WTC11 (cell line): ENCODE measurements around the gene GPR162. TPM values are rescaled to one million over a fixed set of nuclear protein-coding genes. Genes with fewer than 3 reads are reported as not detected.

ENCODE experiments used
- ATAC-seq: fragments of 200-7000 bp; cut with Tn5 transposase; 2 replicates; pipeline ENCODE4 v1.10.0; 2021; ENCODE audit warnings: mild to moderate bottlenecking, moderate library complexity
- CTCF ChIA-PET: fragments of 300-600 bp; sonication (Branson Sonifier 250); formaldehyde crosslinking; loops from one replicate; lab custom pipeline; 2021; ENCODE audit warnings: antibody characterized with exemption; lab: Charles Lee
- POLR2A ChIA-PET: fragments of 350-600 bp; sonication (Branson Sonifier 250); formaldehyde crosslinking; loops from one replicate; lab custom pipeline; 2021; ENCODE audit warnings: antibody characterized with exemption; lab: Charles Lee
- DNase-seq: peaks from one replicate; pipeline ENCODE4 v3.0.0; 2021; ENCODE audit warnings: low spot score
- H3K27ac Mint-ChIP-seq: 2 replicates; pipeline ENCODE4 v1.8.0; 2021; ENCODE audit warnings: mixed read lengths
- H3K27me3 Mint-ChIP-seq: 2 replicates; pipeline ENCODE4 v1.8.0; 2021; ENCODE audit warnings: low read depth, mild to moderate bottlenecking, moderate library complexity, mixed read lengths
- H3K36me3 Mint-ChIP-seq: 2 replicates; pipeline ENCODE4 v1.8.0; 2021; ENCODE audit warnings: mixed read lengths
- H3K4me1 Mint-ChIP-seq: 2 replicates; pipeline ENCODE4 v1.8.0; 2022; ENCODE audit warnings: mixed read lengths
- H3K4me3 Mint-ChIP-seq: 2 replicates; pipeline ENCODE4 v1.8.0; 2021; ENCODE audit warnings: mild to moderate bottlenecking, moderate library complexity, mixed read lengths
- H3K9me3 Mint-ChIP-seq: 2 replicates; pipeline ENCODE4 v1.8.0; 2021; ENCODE audit warnings: mixed read lengths
- ATF1 ChIP-seq: sonication (generic); formaldehyde crosslinking; IDR thresholded peaks from 2 replicates; pipeline ENCODE4 v1.8.1; 2023; ENCODE audit warnings: mild to moderate bottlenecking, moderate library complexity, missing genetic modification reagents
- CBFB ChIP-seq: sonication (generic); formaldehyde crosslinking; IDR thresholded peaks from 2 replicates; pipeline ENCODE4 v1.8.1; 2022; ENCODE audit warnings: mild to moderate bottlenecking, low read depth, missing genetic modification reagents
- CREB1 ChIP-seq: sonication (generic); formaldehyde crosslinking; IDR thresholded peaks from 2 replicates; pipeline ENCODE4 v1.8.0; 2023; ENCODE audit warnings: mild to moderate bottlenecking, missing genetic modification reagents
- CREM ChIP-seq: sonication (generic); formaldehyde crosslinking; IDR thresholded peaks from 2 replicates; pipeline ENCODE4 v1.8.1; 2022; ENCODE audit warnings: mild to moderate bottlenecking, missing genetic modification reagents, moderate library complexity
- E2F1 ChIP-seq: sonication (generic); formaldehyde crosslinking; IDR thresholded peaks from 2 replicates; pipeline ENCODE4 v1.8.0; 2022; ENCODE audit warnings: mild to moderate bottlenecking, missing genetic modification reagents
- E2F5 ChIP-seq: sonication (generic); formaldehyde crosslinking; IDR thresholded peaks from 2 replicates; pipeline ENCODE4 v1.8.1; 2022; ENCODE audit warnings: mild to moderate bottlenecking, moderate library complexity, missing genetic modification reagents
- ELF4 ChIP-seq: sonication (generic); formaldehyde crosslinking; IDR thresholded peaks from 2 replicates; pipeline ENCODE4 v1.8.1; 2022; ENCODE audit warnings: low read depth, mild to moderate bottlenecking, moderate library complexity, missing genetic modification reagents
- ESRRA ChIP-seq: sonication (generic); formaldehyde crosslinking; IDR thresholded peaks from 2 replicates; pipeline ENCODE4 v1.8.1; 2022; ENCODE audit warnings: mild to moderate bottlenecking, missing genetic modification reagents, borderline replicate concordance
- ETV6 ChIP-seq: sonication (generic); formaldehyde crosslinking; IDR thresholded peaks from 2 replicates; pipeline ENCODE4 v1.8.1; 2022; ENCODE audit warnings: mild to moderate bottlenecking, missing genetic modification reagents
- FOXP1 ChIP-seq: sonication (generic); formaldehyde crosslinking; IDR thresholded peaks from 2 replicates; pipeline ENCODE4 v1.8.0; 2022; ENCODE audit warnings: missing genetic modification reagents, mild to moderate bottlenecking, moderate library complexity, borderline replicate concordance
- HMGXB4 ChIP-seq: sonication (generic); formaldehyde crosslinking; IDR thresholded peaks from 2 replicates; pipeline ENCODE4 v1.8.1; 2023; ENCODE audit warnings: mild to moderate bottlenecking, moderate library complexity, missing genetic modification reagents
- MLX ChIP-seq: sonication (generic); formaldehyde crosslinking; IDR thresholded peaks from 2 replicates; pipeline ENCODE4 v1.8.1; 2023; ENCODE audit warnings: mild to moderate bottlenecking, missing genetic modification reagents, moderate library complexity
- NFYB ChIP-seq: sonication (generic); formaldehyde crosslinking; conservative IDR thresholded peaks from 2 replicates; pipeline ENCODE4 v1.8.0; 2022; ENCODE audit warnings: low read depth, missing genetic modification reagents
- NR3C1 ChIP-seq: sonication (generic); formaldehyde crosslinking; conservative IDR thresholded peaks from 2 replicates; pipeline ENCODE4 v1.8.1; 2023; ENCODE audit warnings: low read depth, mild to moderate bottlenecking, missing genetic modification reagents
- SMAD3 ChIP-seq: sonication (generic); formaldehyde crosslinking; IDR thresholded peaks from 2 replicates; pipeline ENCODE4 v1.8.0; 2022; ENCODE audit warnings: missing genetic modification reagents, mild to moderate bottlenecking, borderline replicate concordance
- SP1 ChIP-seq: sonication (generic); formaldehyde crosslinking; conservative IDR thresholded peaks from 2 replicates; pipeline ENCODE4 v1.8.1; 2022; ENCODE audit warnings: missing genetic modification reagents
- TCF7 ChIP-seq: sonication (generic); formaldehyde crosslinking; IDR thresholded peaks from 2 replicates; pipeline ENCODE4 v1.8.0; 2022; ENCODE audit warnings: mild to moderate bottlenecking, low read depth, missing genetic modification reagents, moderate library complexity
- TEAD1 ChIP-seq: sonication (generic); formaldehyde crosslinking; IDR thresholded peaks from 2 replicates; pipeline ENCODE4 v1.8.0; 2022; ENCODE audit warnings: mild to moderate bottlenecking, missing genetic modification reagents
- TP53 ChIP-seq: sonication (generic); formaldehyde crosslinking; IDR thresholded peaks from 2 replicates; pipeline ENCODE4 v1.8.1; 2023; ENCODE audit warnings: mild to moderate bottlenecking, missing genetic modification reagents
- USF2 ChIP-seq: sonication (generic); formaldehyde crosslinking; IDR thresholded peaks from 2 replicates; pipeline ENCODE4 v1.8.1; 2023; ENCODE audit warnings: mild to moderate bottlenecking, missing genetic modification reagents, moderate library complexity
- ZBTB21 ChIP-seq: sonication (generic); formaldehyde crosslinking; IDR thresholded peaks from 2 replicates; pipeline ENCODE4 v1.8.1; 2023; ENCODE audit warnings: mild to moderate bottlenecking, missing genetic modification reagents, borderline replicate concordance
- ZBTB43 ChIP-seq: sonication (generic); formaldehyde crosslinking; IDR thresholded peaks from 2 replicates; pipeline ENCODE4 v1.8.1; 2023; ENCODE audit warnings: mild to moderate bottlenecking, missing genetic modification reagents
- ZNF138 ChIP-seq: sonication (generic); formaldehyde crosslinking; conservative IDR thresholded peaks from 2 replicates; pipeline ENCODE4 v1.8.1; 2022; ENCODE audit warnings: mild to moderate bottlenecking, moderate library complexity, missing genetic modification reagents
- ZNF232 ChIP-seq: sonication (generic); formaldehyde crosslinking; IDR thresholded peaks from 2 replicates; pipeline ENCODE4 v1.8.0; 2022; ENCODE audit warnings: mild to moderate bottlenecking, missing genetic modification reagents
- ZNF281 ChIP-seq: sonication (generic); formaldehyde crosslinking; IDR thresholded peaks from 2 replicates; pipeline ENCODE4 v1.8.0; 2023; ENCODE audit warnings: mild to moderate bottlenecking, missing genetic modification reagents
- ZNF671 ChIP-seq: fragments of 250-450 bp; sonication (Bioruptor Pico); IDR thresholded peaks from 2 replicates; pipeline ENCODE4 v1.8.0; 2021; ENCODE audit warnings: mild to moderate bottlenecking
- total RNA-seq: library from RNA; stranded (reverse); gene quantifications from 3 replicates; pipeline ENCODE4 v1.2.3, GENCODE V29; 2021

The GPR162 gene
- total RNA-seq, 1 experiment from 2014 or later, result 7.3 TPM

- DNase-seq (peak; percentile 97), ATAC-seq (peak; percentile 92)
- no peaks in the 10 kb centered on the region for H3K36me3 Mint-ChIP-seq
- peak overlapping the region; percentile 77 for H3K27ac Mint-ChIP-seq
- peaks cover 30% of the 10 kb centered on the region for H3K4me1 Mint-ChIP-seq
- H3K9me3 Mint-ChIP-seq, result no peaks in the 10 kb centered on the region
- H3K4me3 Mint-ChIP-seq, result peak overlapping the region; percentile 95
- POLR2A ChIA-PET, result interaction anchor here (0.6 to 2.9 kb wide), 8 partner anchors 10 to 209 kb away, joined by 3 to 22 read pairs (median 4); partner anchors contain the start of genes COPS7A, MLF2 and PTMS
- peaks cover 44% of the 10 kb centered on the region for H3K27me3 Mint-ChIP-seq
- CTCF ChIA-PET, result interaction anchor here (0.6 to 3.8 kb wide), 18 partner anchors 12 to 182 kb away, joined by 3 to 88 read pairs (median 4); partner anchors contain the start of genes COPS7A, GPR162, MLF2 and PTMS
- peak; percentile 71; the same call in 1 of the 2 replicates for TF ChIP-seq TEAD1 (CRISPR knock-in tag)
- TF ChIP-seq USF2 (CRISPR knock-in tag), result 0 out of 2 replicates have a peak, but pooled peaks have one; percentile 32
- no peak for TF ChIP-seq ZNF671
- peak; percentile 70; the same call in 1 of the 2 replicates for TF ChIP-seq SMAD3
- peak; percentile 72 for TF ChIP-seq SP1 (CRISPR knock-in tag)
- TF ChIP-seq CREB1, result 0 out of 2 replicates have a peak, but pooled peaks have one; percentile 69
- TF ChIP-seq TP53 (CRISPR knock-in tag), result 0 out of 2 replicates have a peak, but pooled peaks have one; percentile 48
- TF ChIP-seq CBFB (CRISPR knock-in tag), result peak; percentile 96
- TF ChIP-seq HMGXB4 (CRISPR knock-in tag), result peak; percentile 60; the same call in 1 of the 2 replicates
- no peak for TF ChIP-seq NFYB (CRISPR knock-in tag)
- TF ChIP-seq FOXP1 (CRISPR knock-in tag), result peak; percentile 45; the same call in 1 of the 2 replicates
- TF ChIP-seq MLX (CRISPR knock-in tag), result 0 out of 2 replicates have a peak, but pooled peaks have one; percentile 34
- TF ChIP-seq NR3C1, result no peak
- peak; percentile 89 for TF ChIP-seq ZNF138
- peak; percentile 79 for TF ChIP-seq ZBTB21 (CRISPR knock-in tag)
- peak; percentile 94 for TF ChIP-seq ZNF281 (CRISPR knock-in tag)
- peak; percentile 37; the same call in 1 of the 2 replicates for TF ChIP-seq ETV6 (CRISPR knock-in tag)
- TF ChIP-seq ZBTB43 (CRISPR knock-in tag), result peak; percentile 96
- peak; percentile 69; the same call in 1 of the 2 replicates for TF ChIP-seq ZNF232 (CRISPR knock-in tag)
- no peak for TF ChIP-seq ESRRA (CRISPR knock-in tag)
- no peak for TF ChIP-seq E2F1 (CRISPR knock-in tag)
- TF ChIP-seq CREM (CRISPR knock-in tag), result peak; percentile 57; the same call in 1 of the 2 replicates
- TF ChIP-seq ATF1 (CRISPR knock-in tag), result 0 out of 2 replicates have a peak, but pooled peaks have one; percentile 35
- TF ChIP-seq E2F5, result peak; percentile 68; the same call in 1 of the 2 replicates
- TF ChIP-seq ELF4 (CRISPR knock-in tag), result no peak
- TF ChIP-seq TCF7, result no peak
Observed at GRCh38 chr12:6778574-6779550, 42.8 kb upstream of the GPR162 start.
